ENCODE data around the gene TMEM130. TPM values are rescaled to one million over a fixed set of nuclear protein-coding genes. Genes with fewer than 3 reads are reported as not detected.

Gene TMEM130
- polyA plus RNA-seq, 1 donor (not counting 4 experiments of a cell fraction or from before 2014, with no cell fraction given): not detected

DNA sequence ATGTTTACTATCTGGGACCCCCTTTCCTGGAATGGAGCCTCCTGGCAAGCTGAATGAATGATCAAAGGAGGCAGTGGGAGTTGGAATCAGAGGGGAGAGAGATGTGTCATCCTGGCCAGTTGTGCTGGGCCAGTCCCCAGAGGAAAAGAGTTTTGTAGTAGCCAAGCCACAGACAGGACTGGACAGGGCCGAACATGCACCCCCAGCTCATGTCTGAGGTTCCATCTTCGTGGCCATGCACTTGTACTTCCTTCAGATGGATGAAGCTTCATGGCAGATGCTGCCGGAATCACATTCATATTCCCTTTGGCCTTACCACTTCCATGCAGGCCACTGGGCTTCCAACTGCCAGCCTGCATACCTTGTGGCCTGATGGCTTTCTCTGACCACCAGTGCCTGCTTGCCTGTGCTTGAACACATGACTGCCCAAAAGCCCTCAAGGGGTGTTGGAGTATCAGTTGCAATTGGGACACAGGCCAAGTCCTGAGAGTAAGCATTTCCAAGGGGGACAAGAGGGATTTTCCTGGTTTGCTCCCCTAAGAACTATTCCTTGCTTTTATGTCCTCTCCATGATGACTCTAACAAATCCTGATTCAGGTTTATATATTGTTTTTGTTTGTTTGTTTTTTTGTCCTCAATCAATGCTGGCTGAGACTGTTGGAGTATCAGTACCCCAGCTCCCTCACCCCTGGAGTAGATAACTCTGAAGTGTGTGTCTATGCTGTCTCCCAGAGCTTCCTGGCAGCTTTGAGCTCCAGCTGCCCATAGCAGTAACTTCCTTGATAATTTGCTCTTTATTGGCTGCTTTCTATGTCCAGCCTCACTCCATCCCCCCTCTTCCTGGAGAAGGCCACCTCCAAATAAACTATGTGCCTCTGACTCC lies 63.6 kb downstream of the TMEM130 start:
- Histone ChIP-seq H3K9me3 (ENCODE audit: control insufficient read depth, low read depth, low read length) (peaks cover under 1% of the 10 kb centered on the region), H2AFZ (ENCODE audit: control insufficient read depth, low read length) (no peak overlapping the region), H3K36me3 (ENCODE audit: control insufficient read depth in 2 of 2, extremely low read depth in 1 of 2, insufficient read depth in 2 of 2, low read length in 2 of 2) (no peaks in the 10 kb centered on the region), H3K9ac (ENCODE audit: control insufficient read depth, extremely low read depth, insufficient read depth, low read length) (no peak overlapping the region), H3K4me1 (ENCODE audit: control insufficient read depth, extremely low read depth, insufficient read depth, low read length) (no peaks in the 10 kb centered on the region), H3K9me1 (ENCODE audit: control insufficient read depth, extremely low read depth, insufficient read depth, low read length) (no peaks in the 10 kb centered on the region), H3K4me2 (ENCODE audit: control insufficient read depth, extremely low read depth, insufficient read depth, low read depth, low read length) (no peak overlapping the region), H3K4me3 (ENCODE audit: control insufficient read depth in 2 of 3, extremely low read depth in 1 of 3, insufficient read depth in 2 of 3, low read depth in 1 of 3, low read length in 3 of 3) (no peak overlapping the region), H4K20me1 (ENCODE audit: control insufficient read depth, extremely low read depth, insufficient read depth, low read length) (no peaks in the 10 kb centered on the region), H3K27ac (ENCODE audit: control insufficient read depth, insufficient read depth, low read length) (no peak overlapping the region), H3K27me3 (ENCODE audit: control insufficient read depth, extremely low read depth, insufficient read depth, low read length) (no peaks in the 10 kb centered on the region), H3K79me2 (ENCODE audit: control insufficient read depth, insufficient read depth, low read length) (no peaks in the 10 kb centered on the region)
- FAIRE-seq (no peak), DNase-seq (ENCODE audit: low read depth, low spot score) (no peak)
- TF ChIP-seq, protein P1, sequence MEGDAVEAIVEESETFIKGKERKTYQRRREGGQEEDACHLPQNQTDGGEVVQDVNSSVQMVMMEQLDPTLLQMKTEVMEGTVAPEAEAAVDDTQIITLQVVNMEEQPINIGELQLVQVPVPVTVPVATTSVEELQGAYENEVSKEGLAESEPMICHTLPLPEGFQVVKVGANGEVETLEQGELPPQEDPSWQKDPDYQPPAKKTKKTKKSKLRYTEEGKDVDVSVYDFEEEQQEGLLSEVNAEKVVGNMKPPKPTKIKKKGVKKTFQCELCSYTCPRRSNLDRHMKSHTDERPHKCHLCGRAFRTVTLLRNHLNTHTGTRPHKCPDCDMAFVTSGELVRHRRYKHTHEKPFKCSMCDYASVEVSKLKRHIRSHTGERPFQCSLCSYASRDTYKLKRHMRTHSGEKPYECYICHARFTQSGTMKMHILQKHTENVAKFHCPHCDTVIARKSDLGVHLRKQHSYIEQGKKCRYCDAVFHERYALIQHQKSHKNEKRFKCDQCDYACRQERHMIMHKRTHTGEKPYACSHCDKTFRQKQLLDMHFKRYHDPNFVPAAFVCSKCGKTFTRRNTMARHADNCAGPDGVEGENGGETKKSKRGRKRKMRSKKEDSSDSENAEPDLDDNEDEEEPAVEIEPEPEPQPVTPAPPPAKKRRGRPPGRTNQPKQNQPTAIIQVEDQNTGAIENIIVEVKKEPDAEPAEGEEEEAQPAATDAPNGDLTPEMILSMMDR (optimal IDR thresholded peaks at IDR 0.05 in 1 of 3, IDR thresholded peaks at IDR 0.05 in 1 of 3, conservative IDR thresholded peaks at IDR 0.05 in 1 of 3; ENCODE audit: extremely low read depth in 1 of 3, insufficient read depth in 2 of 3, low read length in 3 of 3): no peak
- TF ChIP-seq EZH2 (IDR thresholded peaks at IDR 0.05; ENCODE audit: low read length): no peak
- dilution Hi-C loops (cut with MboI; ENCODE audit: extremely low pct_ligation_motif_present, low sequenced_read_pairs): no loop called here

DNA sequence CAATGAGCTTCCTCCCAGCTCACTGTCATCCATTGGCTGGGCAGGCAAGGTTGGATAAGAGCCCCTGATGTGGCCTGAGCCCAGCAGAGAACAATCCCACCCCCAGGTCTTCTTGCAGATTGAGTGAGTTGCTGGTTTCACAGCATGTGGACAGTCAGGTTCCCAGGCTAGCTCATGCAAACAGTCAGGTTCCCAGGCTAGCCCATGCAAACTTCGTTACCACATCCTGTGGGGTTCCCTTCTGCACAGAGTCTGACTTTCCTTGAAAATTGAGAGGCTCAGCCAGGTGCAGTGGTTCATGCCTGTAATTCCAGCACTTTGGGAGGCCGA lies 67.1 kb downstream of the TMEM130 start:
- Histone ChIP-seq H3K4me2 (ENCODE audit: control insufficient read depth, extremely low read depth, insufficient read depth, low read depth, low read length) (no peak overlapping the region), H3K27ac (ENCODE audit: control insufficient read depth, insufficient read depth, low read length) (no peak overlapping the region)

More for the DNA sequence above, 67.1 kb downstream of the TMEM130 start:
- dilution Hi-C loops (cut with MboI; ENCODE audit: extremely low pct_ligation_motif_present, low sequenced_read_pairs): no loop called here
- no peaks in the 10 kb centered on the region for H3K9me3 ChIP-seq (ENCODE audit: control insufficient read depth, low read depth, low read length)
- TF ChIP-seq, protein P1 (optimal IDR thresholded peaks at IDR 0.05 in 1 of 3, IDR thresholded peaks at IDR 0.05 in 1 of 3, conservative IDR thresholded peaks at IDR 0.05 in 1 of 3; ENCODE audit: extremely low read depth in 1 of 3, insufficient read depth in 2 of 3, low read length in 3 of 3): no peak
- no peak for TF ChIP-seq EZH2 (IDR thresholded peaks at IDR 0.05; ENCODE audit: low read length)
- no peaks in the 10 kb centered on the region for H3K36me3 ChIP-seq (ENCODE audit: control insufficient read depth in 2 of 2, extremely low read depth in 1 of 2, insufficient read depth in 2 of 2, low read length in 2 of 2)
- no peaks in the 10 kb centered on the region for H3K79me2 ChIP-seq (ENCODE audit: control insufficient read depth, insufficient read depth, low read length)
- H3K9ac ChIP-seq (ENCODE audit: control insufficient read depth, extremely low read depth, insufficient read depth, low read length): no peak overlapping the region
- H3K27me3 ChIP-seq (ENCODE audit: control insufficient read depth, extremely low read depth, insufficient read depth, low read length): no peaks in the 10 kb centered on the region
- H3K4me3 ChIP-seq (ENCODE audit: control insufficient read depth in 2 of 3, extremely low read depth in 1 of 3, insufficient read depth in 2 of 3, low read depth in 1 of 3, low read length in 3 of 3): no peak overlapping the region
- H4K20me1 ChIP-seq (ENCODE audit: control insufficient read depth, extremely low read depth, insufficient read depth, low read length): no peaks in the 10 kb centered on the region
- FAIRE-seq (no peak), DNase-seq (ENCODE audit: low read depth, low spot score) (no peak)
- no peak overlapping the region for H2AFZ ChIP-seq (ENCODE audit: control insufficient read depth, low read length)
- H3K4me1 ChIP-seq (ENCODE audit: control insufficient read depth, extremely low read depth, insufficient read depth, low read length): no peaks in the 10 kb centered on the region
- H3K9me1 ChIP-seq (ENCODE audit: control insufficient read depth, extremely low read depth, insufficient read depth, low read length): no peaks in the 10 kb centered on the region
